Astrocyte (in vitro differentiated cells and primary cell): ENCODE results near the gene TWNK. TPM values are rescaled to one million over a fixed set of nuclear protein-coding genes. Genes with fewer than 3 reads are reported as not detected.

ENCODE experiments used
- DNase-seq: peaks from one replicate; pipeline ENCODE4 v3.0.0-alpha.2; 2010; ENCODE audit warnings: low read depth
- FAIRE-seq: peaks from 2 replicates; lab custom pipeline; 2011; peaks lifted over from hg19 to GRCh38; lab: Jason Lieb, UNC
- H2AFZ ChIP-seq: 2 replicates; pipeline ENCODE4 v1.6.0; 2012; ENCODE audit warnings: low read depth, low read length, inconsistent platforms
- H3K27ac ChIP-seq: 2 replicates; pipeline ENCODE4 v1.5.1; 2011; ENCODE audit warnings: low read depth, low read length, inconsistent platforms
- H3K27me3 ChIP-seq: 2 replicates; pipeline ENCODE4 v1.6.0; 2011; ENCODE audit warnings: low read length, inconsistent platforms; ENCODE audit not compliant: insufficient read depth
- H3K36me3 ChIP-seq: 2 replicates; pipeline ENCODE4 v1.5.1; 2011; ENCODE audit warnings: low read length, inconsistent platforms; ENCODE audit not compliant: insufficient read depth
- H3K4me1 ChIP-seq: 2 replicates; pipeline ENCODE4 v1.5.1; 2011; ENCODE audit warnings: low read length, inconsistent platforms; ENCODE audit not compliant: insufficient read depth
- H3K4me2 ChIP-seq: 2 replicates; pipeline ENCODE4 v1.6.0; 2012; ENCODE audit warnings: low read length, inconsistent platforms
- H3K4me3 ChIP-seq: 2 replicates; pipeline ENCODE4 v1.5.1; 2011; ENCODE audit warnings: low read depth, mild to moderate bottlenecking, low read length, inconsistent platforms; ENCODE audit not compliant: insufficient read depth
- H3K79me2 ChIP-seq: 2 replicates; pipeline ENCODE4 v1.6.0; 2012; ENCODE audit warnings: mild to moderate bottlenecking, low read length, inconsistent platforms; ENCODE audit not compliant: insufficient read depth
- H3K9ac ChIP-seq: 2 replicates; pipeline ENCODE4 v1.6.0; 2012; ENCODE audit warnings: mild to moderate bottlenecking, low read length, inconsistent platforms
- H3K9me3 ChIP-seq: 2 replicates; pipeline ENCODE4 v1.5.1; 2012; ENCODE audit warnings: low read depth, mild to moderate bottlenecking, low read length, inconsistent platforms; ENCODE audit not compliant: insufficient read depth
- H4K20me1 ChIP-seq: 2 replicates; pipeline ENCODE4 v1.6.0; 2012; ENCODE audit warnings: low read length, inconsistent platforms; ENCODE audit not compliant: insufficient read depth
- H3K27ac Mint-ChIP-seq: one replicate; pipeline ENCODE4 v1.8.0; 2021; ENCODE audit warnings: mild to moderate bottlenecking, mixed read lengths; ENCODE audit not compliant: unreplicated experiment
- H3K27me3 Mint-ChIP-seq: one replicate; pipeline ENCODE4 v1.8.0; 2021; ENCODE audit warnings: low read depth, mixed read lengths; ENCODE audit not compliant: unreplicated experiment
- H3K36me3 Mint-ChIP-seq: one replicate; pipeline ENCODE4 v1.8.0; 2021; ENCODE audit warnings: low read depth, mixed read lengths; ENCODE audit not compliant: unreplicated experiment
- H3K4me1 Mint-ChIP-seq: one replicate; pipeline ENCODE4 v1.8.0; 2021; ENCODE audit warnings: low read depth, mixed read lengths; ENCODE audit not compliant: unreplicated experiment
- H3K4me3 Mint-ChIP-seq: one replicate; pipeline ENCODE4 v1.8.0; 2021; ENCODE audit warnings: mild to moderate bottlenecking, moderate library complexity, mixed read lengths; ENCODE audit not compliant: unreplicated experiment
- H3K9me3 Mint-ChIP-seq: one replicate; pipeline ENCODE4 v1.8.0; 2021; ENCODE audit warnings: mild to moderate bottlenecking, mixed read lengths; ENCODE audit not compliant: unreplicated experiment
- EZH2 ChIP-seq: IDR thresholded peaks from 2 replicates; pipeline ENCODE4 v1.6.1; 2012; ENCODE audit warnings: mild to moderate bottlenecking, low read length, inconsistent platforms; ENCODE audit not compliant: insufficient read depth
- total RNA-seq: library from RNA; stranded (reverse); gene quantifications from 2 replicates; pipeline ENCODE4 v1.2.1, GENCODE V29; 2021
- TF ChIP-seq, protein P1 (sequence below): IDR thresholded peaks from 2 replicates; pipeline ENCODE4 v1.5.1; 2011; ENCODE audit warnings: low read depth, mild to moderate bottlenecking, inconsistent platforms, low read length, moderate library complexity; ENCODE audit not compliant: insufficient read depth

The TWNK gene
- total RNA-seq, 1 donor from 2014 or later: 12.9 TPM

DNA sequence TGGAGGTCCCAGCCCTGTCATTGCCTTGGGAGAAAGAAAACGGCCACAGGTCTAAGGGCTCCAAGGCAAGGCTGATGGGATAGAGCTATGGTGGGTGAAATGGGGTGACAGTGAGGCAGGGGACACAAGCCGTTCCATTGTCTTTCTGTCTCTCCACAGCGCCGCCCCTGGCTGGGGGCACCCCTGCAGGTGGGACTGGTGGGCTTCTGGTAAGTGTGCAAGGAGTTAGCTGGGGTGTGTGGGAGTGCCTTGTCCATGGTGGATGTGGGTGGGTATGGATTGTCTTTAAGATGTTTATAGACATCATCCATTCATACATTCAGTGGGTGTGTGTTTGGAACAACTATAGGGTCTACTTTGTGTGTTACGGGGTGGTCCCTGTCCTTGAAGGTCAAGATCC is 51.1 kb downstream of the TWNK start:
- no peaks in the 10 kb centered on the region for H3K27me3 Mint-ChIP-seq
- no peak for FAIRE-seq
- H3K27ac Mint-ChIP-seq: no peak overlapping the region

DNA sequence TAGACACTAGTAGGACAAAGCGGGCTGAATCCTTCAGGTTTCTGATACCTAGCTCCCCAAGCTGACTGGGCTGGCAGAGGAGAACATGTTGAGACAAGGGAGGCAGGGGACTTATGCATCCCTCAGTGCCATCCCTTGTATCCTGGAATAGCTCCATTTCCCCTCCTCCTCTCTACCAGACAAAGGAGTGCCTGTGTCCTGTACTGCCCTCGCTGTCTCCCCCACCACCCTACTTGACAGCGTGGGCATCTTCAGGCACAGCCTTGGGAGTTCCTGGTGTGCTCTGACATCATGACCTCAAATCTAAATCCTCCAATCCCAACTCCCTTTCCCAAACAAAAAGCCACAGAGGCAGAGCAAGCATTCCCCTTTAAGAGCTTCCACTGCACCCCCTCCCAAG is 52.7 kb downstream of the TWNK start:
- H3K4me3 Mint-ChIP-seq: no peak overlapping the region

More for the DNA sequence above, 51.1 kb downstream of the TWNK start:
- Histone ChIP-seq H2AFZ (no peak overlapping the region), H3K4me3 (no peak overlapping the region), H3K9me3 (no peaks in the 10 kb centered on the region), H3K79me2 (peaks cover 20% of the 10 kb centered on the region), H3K36me3 (peaks cover 49% of the 10 kb centered on the region), H3K27ac (no peak overlapping the region), H3K9ac (no peak overlapping the region), H3K27me3 (no peaks in the 10 kb centered on the region), H3K4me1 (peaks cover 12% of the 10 kb centered on the region), H3K4me2 (no peak overlapping the region), H4K20me1 (peaks cover 74% of the 10 kb centered on the region)
- no peak for TF ChIP-seq EZH2
- TF ChIP-seq, protein P1, sequence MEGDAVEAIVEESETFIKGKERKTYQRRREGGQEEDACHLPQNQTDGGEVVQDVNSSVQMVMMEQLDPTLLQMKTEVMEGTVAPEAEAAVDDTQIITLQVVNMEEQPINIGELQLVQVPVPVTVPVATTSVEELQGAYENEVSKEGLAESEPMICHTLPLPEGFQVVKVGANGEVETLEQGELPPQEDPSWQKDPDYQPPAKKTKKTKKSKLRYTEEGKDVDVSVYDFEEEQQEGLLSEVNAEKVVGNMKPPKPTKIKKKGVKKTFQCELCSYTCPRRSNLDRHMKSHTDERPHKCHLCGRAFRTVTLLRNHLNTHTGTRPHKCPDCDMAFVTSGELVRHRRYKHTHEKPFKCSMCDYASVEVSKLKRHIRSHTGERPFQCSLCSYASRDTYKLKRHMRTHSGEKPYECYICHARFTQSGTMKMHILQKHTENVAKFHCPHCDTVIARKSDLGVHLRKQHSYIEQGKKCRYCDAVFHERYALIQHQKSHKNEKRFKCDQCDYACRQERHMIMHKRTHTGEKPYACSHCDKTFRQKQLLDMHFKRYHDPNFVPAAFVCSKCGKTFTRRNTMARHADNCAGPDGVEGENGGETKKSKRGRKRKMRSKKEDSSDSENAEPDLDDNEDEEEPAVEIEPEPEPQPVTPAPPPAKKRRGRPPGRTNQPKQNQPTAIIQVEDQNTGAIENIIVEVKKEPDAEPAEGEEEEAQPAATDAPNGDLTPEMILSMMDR: peak; percentile 12
- no peak for DNase-seq
- peaks cover 30% of the 10 kb centered on the region for H3K36me3 Mint-ChIP-seq
- peaks cover 16% of the 10 kb centered on the region for H3K4me1 Mint-ChIP-seq
- H3K4me3 Mint-ChIP-seq: no peak overlapping the region
- no peaks in the 10 kb centered on the region for H3K9me3 Mint-ChIP-seq

DNA sequence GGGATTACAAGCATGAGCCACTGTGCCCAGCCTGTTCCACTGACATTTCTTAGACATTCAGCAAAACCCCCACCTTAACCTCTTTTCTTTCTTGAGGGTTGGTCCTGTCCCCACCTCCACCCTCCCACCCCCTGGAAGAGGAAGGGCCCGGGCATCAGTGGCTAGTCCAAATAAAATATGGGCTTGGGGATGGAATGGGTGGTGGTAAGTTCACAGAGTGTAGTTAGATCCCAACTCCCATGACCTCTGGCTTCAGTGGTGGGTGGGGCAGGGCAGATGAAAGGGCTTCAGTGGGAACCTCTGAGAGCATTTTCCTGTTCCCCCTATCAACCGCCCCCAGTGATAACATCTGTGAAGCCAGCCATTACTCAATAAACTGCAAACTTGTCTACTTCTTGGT is 53.5 kb downstream of the TWNK start:
- TF ChIP-seq EZH2: no peak
- TF ChIP-seq, protein P1: no peak
- Histone ChIP-seq H2AFZ (no peak overlapping the region), H4K20me1 (peaks cover 51% of the 10 kb centered on the region), H3K4me2 (no peak overlapping the region), H3K79me2 (no peaks in the 10 kb centered on the region), H3K27me3 (no peaks in the 10 kb centered on the region), H3K4me3 (no peak overlapping the region), H3K4me1 (peaks cover 14% of the 10 kb centered on the region), H3K9ac (no peak overlapping the region), H3K27ac (no peak overlapping the region), H3K36me3 (peaks cover 38% of the 10 kb centered on the region), H3K9me3 (no peaks in the 10 kb centered on the region)
- H3K4me3 Mint-ChIP-seq: no peak overlapping the region
- DNase-seq (no peak), FAIRE-seq (no peak)
- H3K27me3 Mint-ChIP-seq: peaks cover under 1% of the 10 kb centered on the region
- H3K36me3 Mint-ChIP-seq: peaks cover 23% of the 10 kb centered on the region
- peaks cover 14% of the 10 kb centered on the region for H3K4me1 Mint-ChIP-seq
- no peaks in the 10 kb centered on the region for H3K9me3 Mint-ChIP-seq
- peak overlapping the region; percentile 81 for H3K27ac Mint-ChIP-seq

More for the DNA sequence above, 52.7 kb downstream of the TWNK start:
- H3K9me3 ChIP-seq: no peaks in the 10 kb centered on the region
- no peak for DNase-seq
- H3K36me3 ChIP-seq: peaks cover 46% of the 10 kb centered on the region
- no peak for FAIRE-seq
- peaks cover 4% of the 10 kb centered on the region for H3K79me2 ChIP-seq
- H3K27me3 Mint-ChIP-seq: no peaks in the 10 kb centered on the region
- H3K27ac ChIP-seq: no peak overlapping the region
- peak overlapping the region; percentile 26 for H3K27ac Mint-ChIP-seq
- H3K9me3 Mint-ChIP-seq: no peaks in the 10 kb centered on the region
- no peaks in the 10 kb centered on the region for H3K27me3 ChIP-seq
- peaks cover 59% of the 10 kb centered on the region for H4K20me1 ChIP-seq
- no peak overlapping the region for H3K4me2 ChIP-seq
- H3K4me1 Mint-ChIP-seq: peaks cover 14% of the 10 kb centered on the region
- H3K9ac ChIP-seq: no peak overlapping the region
- H3K4me1 ChIP-seq: peaks cover 14% of the 10 kb centered on the region
- peaks cover 27% of the 10 kb centered on the region for H3K36me3 Mint-ChIP-seq
- no peak overlapping the region for H2AFZ ChIP-seq
- TF ChIP-seq, protein P1: no peak
- no peak for TF ChIP-seq EZH2
- no peak overlapping the region for H3K4me3 ChIP-seq
